DLD1 (cell line): ENCODE measurements around the gene OR4D1.
"Not testable (repeated sequence)": the region's sequence is repeated elsewhere in the genome, so short reads cannot be mapped to it uniquely, and the experiment has no call there.

Experiments used
- in situ Hi-C: cut with HindIII; loops from 2 replicates; pipeline ENCODE4 v1.10.0; 2017; ENCODE audit warnings: low sequenced_read_pairs

Gene OR4D1

DNA sequence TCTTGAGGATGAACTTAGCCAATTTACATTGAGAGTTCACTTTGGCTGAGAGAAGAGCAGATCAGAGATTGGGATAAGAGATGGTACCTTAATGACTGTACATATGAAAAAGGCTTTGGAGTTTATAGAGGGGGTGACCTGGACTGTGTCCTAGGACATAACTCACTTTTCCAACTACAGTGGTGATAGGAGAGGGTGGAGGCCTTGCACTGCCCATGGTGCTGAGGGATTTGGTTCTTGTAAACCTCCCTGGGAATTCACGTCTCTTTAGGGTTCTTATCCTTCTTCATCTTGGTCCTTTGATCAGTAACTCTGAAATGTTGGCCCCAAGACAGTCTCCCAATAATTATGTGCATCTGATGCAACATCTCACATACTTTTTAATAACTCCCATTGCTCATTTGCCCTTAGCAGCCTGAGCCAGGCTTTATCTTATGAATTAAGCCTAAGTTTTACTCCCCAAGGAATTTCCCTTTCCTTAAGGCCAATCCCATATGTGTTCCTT lies at the start of gene OR4D1:
TSS of gene OR4D1 (plus strand) at position 455 of the 505 bp plus-strand sequence. CDS start 6,770 bp downstream, outside the sequence.
- in situ Hi-C loops, result loop anchor here (25.0 kb wide), 1 partner anchor 161 kb away; the partner anchor contains the start of gene VEZF1

DNA sequence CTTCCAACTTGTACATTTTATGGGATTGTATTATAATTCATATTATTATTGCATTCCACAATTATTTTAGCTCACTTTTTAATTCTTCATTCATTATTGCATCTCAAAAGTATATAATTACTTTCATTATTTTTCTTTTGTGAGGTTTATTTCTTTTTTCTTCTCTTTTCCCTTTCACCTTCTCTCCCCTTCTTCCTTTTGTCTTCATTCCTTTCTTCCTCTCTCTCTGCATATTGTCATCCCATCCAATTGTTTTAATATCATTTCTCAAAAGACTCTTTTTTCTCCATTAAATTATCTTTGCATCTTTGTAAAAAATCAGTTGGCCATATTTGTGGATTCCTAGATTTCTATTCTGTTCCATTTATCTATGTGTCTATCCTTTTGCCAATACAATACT lies 47.7 kb upstream of the OR4D1 start:
- in situ Hi-C loops, result no loop called here

DNA sequence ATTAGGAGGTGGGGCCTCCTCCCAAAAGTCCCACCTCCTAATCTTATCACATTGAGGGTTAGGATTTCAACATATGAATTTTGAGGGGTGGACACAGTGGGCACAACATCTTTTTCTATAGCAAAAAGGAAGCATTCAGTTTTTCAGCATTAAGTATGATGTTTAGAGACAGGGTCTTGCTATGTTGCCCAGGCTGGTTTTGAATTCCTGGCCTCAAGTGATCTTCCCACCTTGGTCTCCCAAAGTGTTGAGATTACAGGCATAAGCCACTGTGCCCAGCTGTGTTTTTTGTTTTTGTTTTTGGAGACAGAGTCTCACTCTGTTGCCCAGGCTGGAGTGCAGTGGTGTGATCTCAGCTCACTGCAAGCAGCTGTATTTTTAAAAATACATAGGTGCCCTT lies 46.3 kb upstream of the OR4D1 start:
- in situ Hi-C loops, result not testable (repeated sequence)

- in situ Hi-C loops, result no loop called here
These were observed 43.1 kb upstream of the OR4D1 start for GRCh38 chr17:58105093-58105492.

- in situ Hi-C loops, result no loop called here
These were observed 40.9 kb upstream of the OR4D1 start for GRCh38 chr17:58107306-58107705.

DNA sequence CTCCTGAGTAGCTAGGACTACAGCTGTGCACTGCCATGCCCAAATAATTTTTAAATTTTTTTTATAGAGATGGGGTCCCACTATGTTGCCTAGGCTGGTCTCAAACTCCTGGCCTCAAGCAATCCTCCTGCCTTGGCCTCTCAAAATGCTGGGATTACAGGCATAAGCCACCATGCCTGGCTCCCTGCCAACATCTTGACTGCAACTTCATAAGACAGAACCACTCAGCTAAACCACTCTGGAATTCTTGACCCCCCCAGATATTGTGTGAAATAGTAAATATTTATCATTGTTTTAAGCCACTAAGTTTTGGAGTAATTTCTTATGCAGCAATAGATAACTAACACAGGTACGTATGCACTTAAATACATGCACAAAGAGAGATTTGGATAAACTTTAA lies 39.0 kb upstream of the OR4D1 start:
- in situ Hi-C loops, result no loop called here

DNA sequence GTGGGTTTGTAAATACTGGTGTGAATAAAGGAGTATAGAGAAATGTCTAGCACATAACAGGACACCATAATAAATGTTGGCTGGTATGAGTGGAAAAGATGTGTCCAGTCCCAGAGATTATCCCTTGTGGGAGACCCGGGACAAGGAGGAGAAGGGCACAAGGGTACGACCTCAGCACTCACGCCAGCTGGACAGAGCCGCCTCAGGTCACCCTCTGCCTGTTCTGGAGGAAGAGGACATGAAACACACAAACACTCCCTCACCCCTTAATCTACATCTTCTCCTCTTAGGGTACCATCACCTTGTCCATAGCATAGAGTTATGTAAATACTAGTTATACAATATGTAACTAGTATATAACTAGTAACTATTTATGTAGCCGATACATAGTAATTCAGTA lies 38.2 kb upstream of the OR4D1 start:
- in situ Hi-C loops, result no loop called here

DNA sequence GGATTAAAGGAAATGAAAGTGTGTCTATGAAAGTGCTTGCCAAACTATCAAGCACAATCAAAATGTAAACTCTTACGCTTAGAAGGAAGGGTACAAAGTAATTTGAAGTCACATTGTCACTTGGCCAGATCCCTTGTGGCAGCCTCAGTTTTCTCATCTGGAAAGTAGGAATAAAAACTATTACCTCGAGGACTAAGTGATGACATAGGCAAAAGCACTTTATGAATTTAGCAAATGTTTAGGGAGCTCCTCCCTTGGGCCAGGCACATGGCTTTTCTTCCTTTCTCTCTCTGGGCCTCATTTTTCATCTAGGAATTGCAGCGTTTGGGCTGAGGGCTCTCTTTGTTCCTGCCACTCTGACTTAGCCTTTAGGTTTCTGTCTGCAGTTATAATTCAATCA lies 36.5 kb upstream of the OR4D1 start:
- in situ Hi-C loops, result no loop called here

DNA sequence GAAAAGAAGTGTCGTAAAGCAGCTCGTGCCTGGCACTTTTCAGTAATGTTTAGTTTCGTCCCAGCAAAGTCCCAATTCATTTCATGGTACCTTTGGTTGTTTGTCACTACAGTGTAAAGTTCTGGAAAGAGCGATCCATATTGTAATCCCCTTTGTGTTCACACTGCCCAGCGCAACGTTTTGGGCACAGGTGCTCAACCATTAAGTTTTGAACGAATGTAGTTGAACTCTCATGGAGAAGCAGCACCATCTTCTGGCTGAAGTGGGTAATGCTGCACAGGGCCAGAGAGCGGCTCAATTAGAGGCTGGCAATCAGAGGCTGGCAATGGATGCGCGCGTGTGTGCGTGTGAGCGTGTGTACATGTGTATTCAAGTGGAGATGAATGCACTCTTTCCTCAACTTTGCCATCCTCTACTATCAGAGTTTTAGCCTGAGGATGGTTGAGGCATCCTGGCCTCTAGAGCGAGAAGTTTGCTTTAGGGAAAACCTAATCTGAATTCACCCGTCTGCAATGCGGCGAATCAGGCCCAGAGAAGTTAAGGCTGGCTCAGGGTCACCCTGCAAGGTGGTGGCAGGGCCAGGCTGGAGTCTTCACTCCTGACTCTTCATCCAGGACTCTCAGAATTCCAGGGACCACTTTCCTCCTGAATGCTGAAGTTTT lies 35.1 kb upstream of the OR4D1 start:
- in situ Hi-C loops, result no loop called here

GRCh38 chr17:58113947-58114346 lies 34.2 kb upstream of the OR4D1 start:
- in situ Hi-C loops, result no loop called here

GRCh38 chr17:58117382-58117781 lies 30.8 kb upstream of the OR4D1 start:
- in situ Hi-C loops, result no loop called here

GRCh38 chr17:58119491-58119890 lies 28.7 kb upstream of the OR4D1 start:
- in situ Hi-C loops, result no loop called here

DNA sequence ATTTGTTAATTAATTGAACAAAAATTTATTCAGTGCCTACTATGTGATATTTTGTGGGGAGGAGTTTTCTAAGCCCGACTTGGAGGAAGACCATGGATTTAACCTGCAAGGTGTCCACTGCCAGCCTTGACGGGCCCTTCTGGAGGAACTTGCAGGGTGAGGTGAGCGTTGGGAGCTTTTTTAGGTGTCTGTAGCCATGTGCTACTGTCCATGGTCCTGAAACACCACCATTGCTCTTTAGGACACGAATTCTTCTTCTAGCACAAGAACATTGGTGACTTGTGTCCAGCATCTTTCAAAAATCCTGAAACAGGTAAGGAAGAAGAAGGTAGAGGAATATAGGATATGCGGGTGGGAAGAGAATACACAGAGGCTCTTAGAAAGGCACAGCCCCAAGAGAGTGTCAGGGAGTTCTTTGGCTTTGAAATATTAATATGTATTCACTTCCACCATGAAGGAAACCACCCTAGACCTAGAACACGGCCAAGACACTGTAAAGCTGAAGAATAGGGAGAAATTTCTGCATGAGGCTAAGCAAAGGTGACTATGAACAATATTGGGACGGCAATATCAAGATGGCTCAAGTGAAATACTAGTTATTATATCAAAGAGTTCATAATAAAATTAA lies 27.9 kb upstream of the OR4D1 start:
- in situ Hi-C loops, result no loop called here

DNA sequence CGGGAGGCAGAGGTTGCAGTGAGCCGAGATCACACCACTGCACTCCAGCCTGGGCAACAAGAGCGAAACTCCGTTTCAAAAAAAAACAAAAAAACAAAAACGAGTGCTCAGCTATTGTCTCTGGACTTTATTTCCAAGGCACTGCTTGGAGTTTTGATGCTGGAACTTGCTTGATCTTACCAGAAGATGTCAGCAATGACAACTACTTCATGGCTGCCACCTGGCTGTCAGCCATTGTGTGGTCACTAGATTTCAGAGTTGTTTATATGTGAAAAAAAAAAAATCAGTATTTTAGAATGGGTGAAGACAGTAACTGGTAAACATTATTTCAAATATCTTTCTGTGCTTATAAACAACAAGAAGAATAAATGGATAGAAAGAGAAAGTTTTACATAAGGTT lies 26.3 kb upstream of the OR4D1 start:
- in situ Hi-C loops, result no loop called here

GRCh38 chr17:58127846-58128245 lies 20.3 kb upstream of the OR4D1 start:
- in situ Hi-C loops, result loop anchor here (25.0 kb wide), 1 partner anchor 141 kb away; the partner anchor contains the start of gene VEZF1

- in situ Hi-C loops, result loop anchor here (25.0 kb wide), 1 partner anchor 145 kb away; the partner anchor contains the start of gene VEZF1
These were observed 15.5 kb upstream of the OR4D1 start for GRCh38 chr17:58132697-58133096.

DNA sequence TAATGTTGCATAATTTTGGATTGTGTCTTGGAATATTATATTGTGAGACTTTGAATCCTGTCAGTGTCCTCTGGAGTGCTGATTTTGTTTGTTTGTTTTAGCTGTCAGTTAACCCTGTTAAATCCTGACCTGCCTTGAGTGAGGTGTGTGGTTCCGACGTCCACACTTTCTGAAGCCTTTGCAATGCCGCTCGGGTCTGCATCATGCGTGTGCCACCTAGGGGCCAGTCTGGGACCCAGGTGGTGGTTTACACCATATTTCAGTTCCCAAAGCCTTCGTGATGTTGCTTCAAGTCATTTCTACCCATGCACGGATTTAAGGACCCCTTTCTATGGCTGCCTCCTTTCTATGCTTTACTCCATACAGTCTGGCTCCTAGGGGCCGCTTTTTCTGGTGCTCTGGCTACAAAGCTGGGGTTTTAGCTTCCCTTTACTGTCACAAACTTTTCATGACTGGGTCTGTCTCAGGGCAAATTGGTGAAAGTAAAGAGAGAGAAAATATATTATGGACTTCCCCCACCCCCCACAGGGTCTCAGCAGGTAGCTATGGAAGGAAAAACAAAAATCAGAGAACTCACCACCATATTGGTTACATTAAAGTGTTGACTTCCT lies 11.4 kb upstream of the OR4D1 start:
- in situ Hi-C loops, result loop anchor here (25.0 kb wide), 1 partner anchor 149 kb away; the partner anchor contains the start of gene VEZF1

DNA sequence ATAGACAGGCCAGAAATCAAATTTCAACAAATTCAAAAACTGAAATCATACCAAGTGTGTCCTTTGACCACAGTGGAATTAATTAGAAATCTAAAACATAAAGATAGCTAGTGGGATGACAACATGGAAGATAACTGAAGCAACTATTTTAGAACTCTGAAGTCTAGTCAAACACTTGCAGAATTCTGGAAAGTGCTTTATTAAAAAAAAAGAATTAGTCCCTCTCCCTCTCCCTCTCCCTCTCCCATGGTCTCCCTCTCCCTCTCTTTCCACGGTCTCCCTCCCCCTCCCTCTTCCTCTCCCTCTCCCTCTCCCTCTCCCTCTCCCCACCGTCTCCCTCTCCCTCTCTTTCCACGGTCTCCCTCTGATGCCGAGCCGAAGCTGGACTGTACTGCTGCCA lies 6.7 kb upstream of the OR4D1 start:
- in situ Hi-C loops, result loop anchor here (25.0 kb wide), 1 partner anchor 154 kb away; the partner anchor contains the start of gene VEZF1

GRCh38 chr17:58143335-58143734 lies 4.8 kb upstream of the OR4D1 start:
- in situ Hi-C loops, result loop anchor here (25.0 kb wide), 1 partner anchor 156 kb away; the partner anchor contains the start of gene VEZF1

GRCh38 chr17:58144801-58145200 lies 3.4 kb upstream of the OR4D1 start:
- in situ Hi-C loops, result loop anchor here (25.0 kb wide), 1 partner anchor 158 kb away; the partner anchor contains the start of gene VEZF1

- in situ Hi-C loops, result loop anchor here (25.0 kb wide), 1 partner anchor 161 kb away; the partner anchor contains the start of gene VEZF1
These were observed 425 bp downstream of the OR4D1 start for GRCh38 chr17:58148609-58149008.
